ENCODE measurements around the gene TNFRSF1A. TPM values are rescaled to one million over a fixed set of nuclear protein-coding genes. Genes with fewer than 3 reads are reported as not detected.

TNFRSF1A gene
- total RNA-seq, 1 donor from 2014 or later: 14.8 TPM

- no peak for DNase-seq
Measured at GRCh38 chr12:6323340-6323994, 18.4 kb downstream of the TNFRSF1A start.

GRCh38 chr12:6322969-6323339 is 18.9 kb downstream of the TNFRSF1A start:
- DNase-seq: no peak

- no peak for DNase-seq
Measured at GRCh38 chr12:6322352-6322751, 19.5 kb downstream of the TNFRSF1A start.

- no peak for DNase-seq
Measured at GRCh38 chr12:6321905-6322304, 20.0 kb downstream of the TNFRSF1A start.

- no peak for DNase-seq
Measured at GRCh38 chr12:6319446-6319845, 22.4 kb downstream of the TNFRSF1A start.

GRCh38 chr12:6318440-6318879 is 23.4 kb downstream of the TNFRSF1A start:
- no peak for DNase-seq

GRCh38 chr12:6317693-6318439 is 24.0 kb downstream of the TNFRSF1A start:
- no peak for DNase-seq

GRCh38 chr12:6316921-6317692 is 24.8 kb downstream of the TNFRSF1A start:
- no peak for DNase-seq

GRCh38 chr12:6315704-6316597 is 25.9 kb downstream of the TNFRSF1A start:
- no peak for DNase-seq

GRCh38 chr12:6315184-6315583 is 26.7 kb downstream of the TNFRSF1A start:
- no peak for DNase-seq

GRCh38 chr12:6314776-6315175 is 27.1 kb downstream of the TNFRSF1A start:
- DNase-seq: no peak

- no peak for DNase-seq
Measured at GRCh38 chr12:6313326-6313940, 28.4 kb downstream of the TNFRSF1A start.

GRCh38 chr12:6312529-6313325 is 29.1 kb downstream of the TNFRSF1A start:
- DNase-seq: no peak

GRCh38 chr12:6311822-6312528 is 29.9 kb downstream of the TNFRSF1A start:
- DNase-seq: no peak

GRCh38 chr12:6310771-6311610 is 30.9 kb downstream of the TNFRSF1A start:
- DNase-seq: no peak

- DNase-seq: no peak
Measured at GRCh38 chr12:6307529-6307928, 34.3 kb downstream of the TNFRSF1A start.

GRCh38 chr12:6306599-6307220 is 35.2 kb downstream of the TNFRSF1A start:
- DNase-seq: no peak

- no peak for DNase-seq
Measured at GRCh38 chr12:6306151-6306550, 35.7 kb downstream of the TNFRSF1A start.

- DNase-seq: no peak
Measured at GRCh38 chr12:6303071-6303470, 38.8 kb downstream of the TNFRSF1A start.

Data from occipital lobe (tissue), 2 donors.